Fibroblast of pulmonary artery (primary cell): ENCODE measurements around the gene NSD1.

ENCODE experiments used
- DNase-seq: peaks from one replicate; pipeline ENCODE4 v3.0.0-alpha.2; 2010; ENCODE audit warnings: low read depth
- H3K4me3 ChIP-seq: replicated peaks from 2 replicates; pipeline ENCODE4 v1.5.1; 2011; ENCODE audit warnings: low read depth, mild to moderate bottlenecking, control low read depth, low read length, moderate library complexity
- CTCF ChIP-seq: IDR thresholded peaks from 2 replicates; pipeline ENCODE4 v1.5.1; 2011; ENCODE audit warnings: mild to moderate bottlenecking, control low read depth, low read length, inconsistent platforms; ENCODE audit errors: missing control alignments

Gene NSD1

GRCh38 chr5:177264178-177264577 is 130.6 kb downstream of the NSD1 start:
- TF ChIP-seq CTCF = no peak
- DNase-seq = no peak
- no peak overlapping the region for H3K4me3 ChIP-seq

- TF ChIP-seq CTCF = no peak
- no peak for DNase-seq
- no peak overlapping the region for H3K4me3 ChIP-seq
Measured at GRCh38 chr5:177265395-177265794, 131.8 kb downstream of the NSD1 start.

- no peak overlapping the region for H3K4me3 ChIP-seq
- TF ChIP-seq CTCF = no peak
- no peak for DNase-seq
Measured at GRCh38 chr5:177269232-177269895, 135.8 kb downstream of the NSD1 start.

- no peak for DNase-seq
- no peak for TF ChIP-seq CTCF
Measured at GRCh38 chr5:177269976-177270375, 136.4 kb downstream of the NSD1 start.

GRCh38 chr5:177270653-177271052 is 137.1 kb downstream of the NSD1 start:
- no peak for TF ChIP-seq CTCF
- H3K4me3 ChIP-seq = no peak overlapping the region
- no peak for DNase-seq

More at GRCh38 chr5:177269976-177270375, 136.4 kb downstream of the NSD1 start:
- H3K4me3 ChIP-seq = no peak overlapping the region

- DNase-seq = no peak
- TF ChIP-seq CTCF = no peak
Measured at GRCh38 chr5:177271113-177271512, 137.5 kb downstream of the NSD1 start.

GRCh38 chr5:177275883-177276282 is 142.3 kb downstream of the NSD1 start:
- no peak overlapping the region for H3K4me3 ChIP-seq
- no peak for DNase-seq
- TF ChIP-seq CTCF = no peak

More at GRCh38 chr5:177271113-177271512, 137.5 kb downstream of the NSD1 start:
- H3K4me3 ChIP-seq = no peak overlapping the region
